EL (cell line): ENCODE data around the gene GRHPR.

Source experiments
- DNase-seq: peaks from one replicate; pipeline ENCODE4 v3.0.0-alpha.2; 2016

Gene GRHPR

GRCh38 chr9:37399336-37399735 lies 23.2 kb upstream of the GRHPR start:
- no peak for DNase-seq

GRCh38 chr9:37404590-37404989 lies 17.9 kb upstream of the GRHPR start:
- no peak for DNase-seq

DNA sequence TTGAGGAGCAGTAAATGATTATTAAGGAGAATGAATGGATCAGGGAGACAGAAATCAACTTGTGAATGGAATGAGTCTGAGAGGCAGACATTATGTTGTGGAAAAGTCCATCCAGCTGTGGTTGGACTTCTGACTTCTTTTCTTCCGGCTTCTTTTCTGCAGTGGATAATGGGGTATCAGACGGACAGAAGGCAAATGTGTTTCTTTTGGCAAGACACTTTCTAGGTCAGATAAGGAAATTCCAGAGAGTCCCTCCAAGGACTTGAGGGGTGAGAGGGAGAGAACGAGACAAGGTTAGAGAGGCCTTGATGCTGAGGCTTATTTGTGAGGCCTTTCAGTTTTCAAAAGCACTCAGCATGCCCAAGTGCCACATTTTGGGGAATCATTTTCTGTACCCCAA lies 17.1 kb upstream of the GRHPR start:
- DNase-seq, result no peak

DNA sequence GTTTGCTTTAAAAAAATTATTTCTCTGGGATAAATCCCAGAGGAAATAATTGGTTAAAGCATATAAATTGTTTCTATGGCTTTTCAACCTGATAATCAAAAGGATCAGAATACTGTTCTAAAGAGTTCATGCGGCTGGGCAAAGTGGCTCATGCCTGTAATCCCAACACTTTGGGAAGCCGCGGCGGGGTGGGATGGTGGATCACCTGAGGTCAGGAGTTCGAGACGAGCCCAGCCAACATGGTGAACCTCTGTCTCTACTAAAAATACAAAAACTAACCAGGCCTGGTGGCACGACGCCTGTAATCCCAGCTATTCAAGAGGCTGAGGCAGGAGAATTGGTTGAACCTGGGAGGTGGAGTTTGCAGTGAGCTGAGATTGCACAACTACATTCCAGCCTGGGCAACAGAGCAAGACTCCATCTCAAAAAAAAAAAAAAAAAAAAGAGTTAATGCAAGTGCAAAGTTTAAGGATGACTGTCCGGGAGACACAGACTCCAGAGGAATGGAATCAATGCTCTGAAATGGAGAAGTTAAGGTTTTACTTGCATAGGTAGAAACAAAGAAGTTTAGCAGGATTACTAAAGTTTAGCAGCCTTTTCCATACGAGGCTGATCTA lies 16.6 kb upstream of the GRHPR start:
- no peak for DNase-seq

DNA sequence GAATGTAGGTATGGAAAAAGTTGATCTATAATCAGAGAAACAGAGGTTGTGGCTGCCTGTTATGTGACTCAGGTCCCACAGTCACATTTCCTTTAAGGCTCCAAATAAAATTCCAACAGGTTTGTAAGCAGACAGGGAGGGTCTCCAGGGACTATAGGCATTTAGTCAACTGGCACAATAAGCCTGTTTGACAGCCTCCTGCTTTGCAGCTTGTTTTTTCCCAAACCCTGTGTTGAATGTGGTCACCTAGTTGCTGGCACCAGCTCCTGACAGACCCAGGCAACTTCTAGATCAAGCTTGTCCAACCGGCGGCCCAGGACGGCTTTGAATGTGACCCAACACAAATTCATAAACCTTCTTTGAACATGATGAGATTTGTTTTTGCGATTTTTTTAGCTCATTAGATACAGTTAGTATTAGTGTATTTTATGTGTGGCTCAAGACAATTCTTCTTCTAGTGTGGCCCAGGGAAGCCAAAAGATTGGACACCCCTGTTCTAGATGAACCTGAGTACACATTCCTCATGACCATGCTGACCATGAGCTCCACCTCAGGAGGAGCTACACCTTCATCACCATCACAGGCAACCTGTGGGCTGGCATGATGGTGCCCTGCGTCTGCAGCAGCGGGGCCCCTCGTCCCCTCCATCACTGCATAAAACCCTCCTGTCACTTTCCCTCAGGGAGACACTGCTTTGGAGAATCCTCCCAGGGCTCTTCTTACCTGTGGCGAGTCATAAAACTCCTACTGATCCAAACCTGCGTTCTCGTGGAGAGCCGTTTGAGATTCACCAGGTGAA lies 15.7 kb upstream of the GRHPR start:
- no peak for DNase-seq

GRCh38 chr9:37407468-37407867 lies 15.0 kb upstream of the GRHPR start:
- no peak for DNase-seq

- no peak for DNase-seq
Observed at GRCh38 chr9:37408933-37409710, 13.4 kb upstream of the GRHPR start.

- DNase-seq, result no peak
Observed at GRCh38 chr9:37410354-37410861, 12.1 kb upstream of the GRHPR start.

GRCh38 chr9:37410969-37411785 lies 11.3 kb upstream of the GRHPR start:
- DNase-seq, result peak; percentile 24

DNA sequence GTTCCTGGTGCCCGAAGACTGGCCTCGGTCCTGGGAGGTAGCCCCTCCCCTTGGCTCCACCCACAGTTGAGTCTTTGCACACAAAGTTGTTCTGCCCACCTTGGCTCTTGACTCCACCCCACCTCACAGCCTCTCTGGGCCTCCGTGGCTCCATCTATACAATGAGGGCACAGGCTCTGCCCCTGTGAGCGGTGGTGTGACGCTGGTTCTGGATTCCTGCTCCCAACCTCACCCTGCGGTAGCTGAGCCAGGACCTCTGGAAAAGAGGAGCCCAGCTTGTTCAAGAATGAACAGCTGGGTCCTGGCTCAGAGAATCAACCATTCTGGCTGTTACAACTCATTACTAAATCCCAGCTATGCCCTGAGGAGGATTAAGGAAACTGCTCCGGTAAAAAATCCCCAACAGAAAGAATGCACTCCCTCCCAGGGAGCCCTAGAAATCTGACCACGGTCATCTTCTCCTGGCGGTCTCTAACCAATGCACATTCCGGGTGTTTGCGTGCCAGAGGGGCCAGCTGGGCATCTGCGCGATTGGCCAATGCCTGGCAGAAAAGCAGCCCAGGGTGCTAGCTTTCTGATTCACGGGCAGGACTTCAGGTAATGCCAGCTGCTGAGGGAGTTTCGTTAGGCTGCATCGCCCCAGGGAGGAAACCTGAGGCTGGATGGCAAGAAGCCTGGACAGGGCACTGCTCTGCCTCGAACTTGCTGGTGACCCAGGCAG lies 9.9 kb upstream of the GRHPR start:
- peak; percentile 86 for DNase-seq

DNA sequence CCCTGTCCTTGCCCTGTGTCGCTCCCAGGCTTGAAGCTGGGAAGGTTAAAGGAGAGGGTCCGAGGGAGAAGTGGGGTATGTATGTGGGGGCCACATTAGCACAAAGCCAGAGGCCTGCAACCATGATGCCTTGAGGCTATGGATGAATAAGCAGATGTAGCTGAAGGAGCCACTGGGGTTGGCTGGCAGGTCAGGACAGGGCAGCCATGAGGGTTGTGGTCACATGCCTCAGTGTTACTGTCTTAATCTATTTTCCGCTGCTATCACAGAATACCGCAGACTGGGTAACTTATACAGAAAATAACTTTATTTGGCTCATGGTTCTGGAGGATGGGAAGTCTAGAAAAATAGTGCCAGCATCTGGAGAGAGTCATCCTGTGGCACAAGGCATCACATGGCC lies 9.2 kb upstream of the GRHPR start:
- peak; percentile 66 for DNase-seq

GRCh38 chr9:37414503-37414943 lies 8.0 kb upstream of the GRHPR start:
- DNase-seq, result no peak

- DNase-seq, result peak; percentile 87
Observed at GRCh38 chr9:37415011-37415719, 7.3 kb upstream of the GRHPR start.

DNA sequence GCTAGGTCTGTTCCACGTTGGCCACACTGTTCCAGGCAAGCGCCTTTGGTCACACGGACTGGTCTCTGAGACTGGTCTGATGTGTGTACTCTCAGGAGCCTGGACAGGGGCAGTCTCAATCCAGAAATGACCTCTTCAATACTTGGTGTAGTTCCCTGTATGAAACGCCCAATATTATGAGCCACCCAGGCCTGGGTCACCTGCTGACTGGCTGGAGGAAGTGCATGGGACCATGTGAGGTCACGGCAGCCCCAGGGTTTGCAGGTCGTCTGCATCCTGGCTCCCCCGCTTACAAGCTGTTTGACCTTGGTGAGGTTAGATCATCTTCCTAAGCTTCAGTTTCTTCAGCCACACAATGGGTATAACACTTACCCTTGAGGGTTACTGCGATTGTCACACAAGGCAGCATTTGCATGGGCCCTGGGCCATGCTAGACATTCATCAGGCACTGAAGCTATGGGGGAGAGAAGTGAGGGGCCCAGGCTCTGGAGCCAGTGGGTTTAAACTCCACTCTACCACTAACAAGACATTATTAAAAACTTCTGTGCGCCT lies 5.2 kb upstream of the GRHPR start:
- DNase-seq, result no peak

DNA sequence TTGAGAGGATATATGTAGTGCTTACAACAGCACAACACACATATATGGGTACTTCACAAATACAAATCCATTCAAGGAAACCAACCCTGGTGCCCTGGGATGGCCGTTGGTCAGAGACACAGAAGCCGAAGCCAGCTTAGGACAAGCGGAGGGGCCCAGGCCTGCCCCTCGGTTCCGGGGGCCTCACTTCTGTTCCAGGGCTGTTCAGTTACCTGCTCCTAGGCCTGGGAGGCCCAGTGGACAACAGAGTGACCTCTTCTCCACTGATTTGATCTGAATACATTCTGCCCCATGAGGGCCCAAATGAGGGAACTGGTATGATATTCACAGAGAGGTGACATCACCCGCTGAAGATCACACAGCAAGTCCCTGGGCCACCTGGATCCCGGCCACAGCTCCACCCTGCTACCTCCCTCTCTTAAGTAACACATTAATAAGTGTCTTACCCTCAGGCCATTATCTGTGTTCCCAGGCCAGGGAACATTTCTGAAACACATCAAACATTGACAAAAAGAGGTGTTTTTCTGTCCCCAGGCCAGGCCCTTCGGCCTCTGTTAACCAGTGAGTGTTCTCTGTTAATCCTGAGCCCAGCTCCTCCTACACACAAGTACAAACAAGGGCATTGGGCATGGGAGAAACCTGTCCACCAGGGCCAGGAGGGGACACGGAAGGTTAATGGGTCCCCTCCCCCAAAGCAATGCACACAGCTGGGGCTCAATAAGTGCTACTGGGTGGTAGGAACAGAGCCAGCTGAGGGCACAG lies 4.5 kb upstream of the GRHPR start:
- DNase-seq, result no peak

- DNase-seq, result no peak
Observed at GRCh38 chr9:37419204-37419603, 3.3 kb upstream of the GRHPR start.

DNA sequence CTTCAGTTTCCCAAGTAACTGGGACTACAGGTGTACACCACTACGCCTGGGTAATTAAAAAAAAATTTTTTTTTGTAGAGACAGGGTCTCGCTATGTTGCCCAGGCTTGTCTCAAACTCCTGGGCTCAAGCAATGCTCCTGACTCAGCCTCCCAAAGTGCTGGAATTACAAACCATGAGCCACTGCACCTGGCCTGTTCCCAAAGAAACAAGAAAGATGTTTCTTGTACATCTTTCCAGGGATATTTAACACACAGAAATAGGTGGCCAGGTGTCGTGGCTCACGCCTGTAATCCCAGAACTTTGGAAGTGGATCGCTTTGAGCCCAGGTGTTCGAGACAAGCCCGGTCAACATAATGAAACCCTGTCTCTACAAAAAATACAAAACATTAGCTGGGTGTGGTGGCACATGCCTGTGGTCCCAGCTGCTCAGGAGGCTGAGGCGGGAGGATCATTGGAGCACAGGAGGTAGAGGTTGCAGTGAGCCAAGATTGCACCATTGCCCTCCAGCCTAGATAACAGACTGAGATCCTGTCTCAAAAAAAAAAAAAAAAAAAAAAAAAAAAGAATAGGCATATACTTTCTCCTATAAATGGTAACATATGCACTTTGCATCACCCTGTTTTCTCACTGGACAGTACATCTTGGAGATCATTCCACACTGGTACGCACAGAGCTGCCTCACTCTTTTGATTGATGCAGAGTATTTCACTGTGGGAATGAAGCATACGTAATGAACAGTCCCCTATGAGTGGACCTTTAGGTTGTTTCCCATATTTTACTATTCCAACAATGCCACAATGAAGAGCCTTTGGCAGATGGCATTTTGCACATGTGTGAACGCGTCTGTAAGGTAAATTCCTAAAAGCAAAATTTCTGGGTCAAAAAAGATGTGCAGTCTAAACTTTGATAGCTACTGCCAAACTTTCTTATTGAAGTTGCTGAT lies 2.0 kb upstream of the GRHPR start:
- no peak for DNase-seq

GRCh38 chr9:37421914-37422288 lies 595 bp upstream of the GRHPR start:
- no peak for DNase-seq

GRCh38 chr9:37423508-37423907 lies 1.0 kb downstream of the GRHPR start:
- no peak for DNase-seq
